ENCODE results near the gene TEAD4. TPM values are rescaled to one million over a fixed set of nuclear protein-coding genes. Genes with fewer than 3 reads are reported as not detected.

Gene TEAD4
- total and polyA plus RNA-seq, 2 donors from 2014 or later = 19.8 to 40.9 TPM

DNA sequence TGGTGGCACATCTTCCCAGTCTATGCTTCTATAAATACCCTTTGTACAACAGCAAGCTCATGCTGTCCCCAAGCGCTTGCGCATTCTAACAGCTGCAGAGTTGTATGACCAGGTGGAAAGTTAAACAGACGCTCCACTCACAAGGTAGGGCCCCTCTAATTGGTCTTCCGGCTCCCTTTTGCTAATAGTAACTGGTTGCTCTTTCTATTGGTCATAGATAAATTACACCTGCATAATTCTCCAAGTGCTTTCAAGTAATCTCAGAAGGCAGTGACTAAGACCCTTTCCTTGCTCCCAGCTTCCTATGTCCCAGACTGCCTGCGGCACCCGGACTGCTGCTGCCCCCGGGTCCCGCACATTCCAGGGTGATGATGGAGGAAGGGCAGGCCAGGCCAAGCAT lies 111.9 kb downstream of the TEAD4 start:
- intact Hi-C loops (cut with DNase I) = loop anchor here (10.0 kb wide), 1 partner anchor 204 kb away; no protein-coding TSS in a partner anchor
- no peak overlapping the region for H3K9ac ChIP-seq (ENCODE audit: low read length in 3 of 3)
- H3K27ac ChIP-seq (ENCODE audit: low read depth in 2 of 2, low read length in 2 of 2) = no peak overlapping the region
- no peaks in the 10 kb centered on the region for H3K36me3 ChIP-seq (ENCODE audit: control insufficient read depth in 2 of 3, insufficient read depth in 3 of 3, low read length in 3 of 3)
- no peak for FAIRE-seq
- no peaks in the 10 kb centered on the region for H3K9me3 ChIP-seq (ENCODE audit: control insufficient read depth in 2 of 3, insufficient read depth in 1 of 3, low read length in 3 of 3)
- TF ChIP-seq, protein P1, sequence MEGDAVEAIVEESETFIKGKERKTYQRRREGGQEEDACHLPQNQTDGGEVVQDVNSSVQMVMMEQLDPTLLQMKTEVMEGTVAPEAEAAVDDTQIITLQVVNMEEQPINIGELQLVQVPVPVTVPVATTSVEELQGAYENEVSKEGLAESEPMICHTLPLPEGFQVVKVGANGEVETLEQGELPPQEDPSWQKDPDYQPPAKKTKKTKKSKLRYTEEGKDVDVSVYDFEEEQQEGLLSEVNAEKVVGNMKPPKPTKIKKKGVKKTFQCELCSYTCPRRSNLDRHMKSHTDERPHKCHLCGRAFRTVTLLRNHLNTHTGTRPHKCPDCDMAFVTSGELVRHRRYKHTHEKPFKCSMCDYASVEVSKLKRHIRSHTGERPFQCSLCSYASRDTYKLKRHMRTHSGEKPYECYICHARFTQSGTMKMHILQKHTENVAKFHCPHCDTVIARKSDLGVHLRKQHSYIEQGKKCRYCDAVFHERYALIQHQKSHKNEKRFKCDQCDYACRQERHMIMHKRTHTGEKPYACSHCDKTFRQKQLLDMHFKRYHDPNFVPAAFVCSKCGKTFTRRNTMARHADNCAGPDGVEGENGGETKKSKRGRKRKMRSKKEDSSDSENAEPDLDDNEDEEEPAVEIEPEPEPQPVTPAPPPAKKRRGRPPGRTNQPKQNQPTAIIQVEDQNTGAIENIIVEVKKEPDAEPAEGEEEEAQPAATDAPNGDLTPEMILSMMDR (IDR thresholded peaks at IDR 0.05; ENCODE audit: borderline replicate concordance, extremely low read depth, insufficient read depth) = no peak
- no peaks in the 10 kb centered on the region for H3K27me3 ChIP-seq (ENCODE audit: control insufficient read depth, insufficient read depth, low read length)
- no peak overlapping the region for H3K4me3 ChIP-seq (ENCODE audit: low read length in 3 of 3)
- peaks cover 0 to 19% (median 13%) of the 10 kb centered on the region in 3 donors for H3K4me1 ChIP-seq (ENCODE audit: control insufficient read depth in 2 of 3, insufficient read depth in 2 of 3, low read depth in 1 of 3, low read length in 3 of 3)
- DNase-seq = peak in 3 of 5 donors; percentile 45 to 62 (median 58)

GRCh38 chr12:3071710-3072109 lies 112.5 kb downstream of the TEAD4 start:
- Histone ChIP-seq H3K27ac (ENCODE audit: low read depth in 2 of 2, low read length in 2 of 2) (no peak overlapping the region), H3K4me3 (ENCODE audit: low read length in 3 of 3) (no peak overlapping the region), H3K4me1 (ENCODE audit: control insufficient read depth in 2 of 3, insufficient read depth in 2 of 3, low read depth in 1 of 3, low read length in 3 of 3) (peaks cover 0 to 24% (median 15%) of the 10 kb centered on the region in 3 donors), H3K36me3 (ENCODE audit: control insufficient read depth in 2 of 3, insufficient read depth in 3 of 3, low read length in 3 of 3) (no peaks in the 10 kb centered on the region), H3K9me3 (ENCODE audit: control insufficient read depth in 2 of 3, insufficient read depth in 1 of 3, low read length in 3 of 3) (no peaks in the 10 kb centered on the region), H3K9ac (ENCODE audit: low read length in 3 of 3) (no peak overlapping the region), H3K27me3 (ENCODE audit: control insufficient read depth, insufficient read depth, low read length) (no peaks in the 10 kb centered on the region)
- intact Hi-C loops (cut with DNase I) = loop anchor here (10.0 kb wide), 1 partner anchor 203 kb away; no protein-coding TSS in a partner anchor
- no peak for DNase-seq
- TF ChIP-seq, protein P1 (IDR thresholded peaks at IDR 0.05; ENCODE audit: borderline replicate concordance, extremely low read depth, insufficient read depth) = no peak
- FAIRE-seq = no peak

DNA sequence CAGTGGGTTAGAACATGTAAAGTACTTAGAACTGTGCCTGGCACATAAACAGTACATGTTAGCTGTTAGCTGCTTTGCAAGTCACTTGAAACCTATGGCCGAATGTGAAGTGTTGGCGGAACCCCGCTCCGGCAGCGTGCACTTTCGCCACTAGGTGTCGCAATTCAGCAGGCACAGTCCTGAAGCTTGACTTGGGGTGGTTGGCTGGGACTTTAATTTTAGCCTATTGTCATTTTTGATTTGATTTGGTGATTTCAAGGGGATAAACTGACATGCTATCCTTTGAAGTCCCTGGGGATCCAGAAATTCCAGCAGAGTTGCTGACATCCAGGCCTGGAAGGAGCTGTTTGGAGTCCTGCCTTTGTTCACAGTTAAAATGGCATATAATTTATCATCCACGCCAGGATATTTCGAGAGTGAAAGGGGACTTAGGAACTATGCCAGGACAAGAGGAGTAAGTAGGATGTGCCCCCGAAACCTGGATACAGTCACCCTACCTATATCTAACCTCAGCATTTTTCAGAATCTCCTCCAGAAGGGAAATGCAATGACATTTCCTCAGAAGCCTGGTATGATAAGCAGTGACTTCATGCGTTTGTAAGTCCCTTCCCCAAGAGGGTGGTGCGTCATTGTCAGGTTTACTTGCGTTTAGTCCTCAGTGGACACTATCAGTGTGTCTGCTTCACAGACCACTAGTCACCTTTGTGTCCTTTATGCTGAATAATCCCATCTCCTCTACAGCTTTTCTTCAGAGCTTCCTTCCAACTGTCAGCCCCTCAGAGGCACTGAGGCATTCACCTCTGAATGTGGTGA lies 114.4 kb downstream of the TEAD4 start:
- TF ChIP-seq, protein P1 (IDR thresholded peaks at IDR 0.05; ENCODE audit: borderline replicate concordance, extremely low read depth, insufficient read depth) = peak; percentile 99
- FAIRE-seq (peak; percentile 50), DNase-seq (peak; percentile 90 to 94 (median 93))
- intact Hi-C loops (cut with DNase I) = loop anchor here (10.0 kb wide), 1 partner anchor 201 kb away; no protein-coding TSS in a partner anchor
- Histone ChIP-seq H3K27me3 (ENCODE audit: control insufficient read depth, insufficient read depth, low read length) (no peaks in the 10 kb centered on the region), H3K36me3 (ENCODE audit: control insufficient read depth in 2 of 3, insufficient read depth in 3 of 3, low read length in 3 of 3) (no peaks in the 10 kb centered on the region), H3K27ac (ENCODE audit: low read depth in 2 of 2, low read length in 2 of 2) (peak overlapping the region in 1 of 2 donors; percentile 29), H3K9ac (ENCODE audit: low read length in 3 of 3) (peak overlapping the region in 1 of 3 donors; percentile 4), H3K4me1 (ENCODE audit: control insufficient read depth in 2 of 3, insufficient read depth in 2 of 3, low read depth in 1 of 3, low read length in 3 of 3) (peaks cover 0 to 24% (median 15%) of the 10 kb centered on the region in 3 donors), H3K4me3 (ENCODE audit: low read length in 3 of 3) (no peak overlapping the region), H3K9me3 (ENCODE audit: control insufficient read depth in 2 of 3, insufficient read depth in 1 of 3, low read length in 3 of 3) (no peaks in the 10 kb centered on the region)
